ENCODE data around the gene HYKK.
"Not testable (repeated sequence)": the region's sequence is repeated elsewhere in the genome, so short reads cannot be mapped to it uniquely, and the experiment has no call there.

Gene HYKK

DNA sequence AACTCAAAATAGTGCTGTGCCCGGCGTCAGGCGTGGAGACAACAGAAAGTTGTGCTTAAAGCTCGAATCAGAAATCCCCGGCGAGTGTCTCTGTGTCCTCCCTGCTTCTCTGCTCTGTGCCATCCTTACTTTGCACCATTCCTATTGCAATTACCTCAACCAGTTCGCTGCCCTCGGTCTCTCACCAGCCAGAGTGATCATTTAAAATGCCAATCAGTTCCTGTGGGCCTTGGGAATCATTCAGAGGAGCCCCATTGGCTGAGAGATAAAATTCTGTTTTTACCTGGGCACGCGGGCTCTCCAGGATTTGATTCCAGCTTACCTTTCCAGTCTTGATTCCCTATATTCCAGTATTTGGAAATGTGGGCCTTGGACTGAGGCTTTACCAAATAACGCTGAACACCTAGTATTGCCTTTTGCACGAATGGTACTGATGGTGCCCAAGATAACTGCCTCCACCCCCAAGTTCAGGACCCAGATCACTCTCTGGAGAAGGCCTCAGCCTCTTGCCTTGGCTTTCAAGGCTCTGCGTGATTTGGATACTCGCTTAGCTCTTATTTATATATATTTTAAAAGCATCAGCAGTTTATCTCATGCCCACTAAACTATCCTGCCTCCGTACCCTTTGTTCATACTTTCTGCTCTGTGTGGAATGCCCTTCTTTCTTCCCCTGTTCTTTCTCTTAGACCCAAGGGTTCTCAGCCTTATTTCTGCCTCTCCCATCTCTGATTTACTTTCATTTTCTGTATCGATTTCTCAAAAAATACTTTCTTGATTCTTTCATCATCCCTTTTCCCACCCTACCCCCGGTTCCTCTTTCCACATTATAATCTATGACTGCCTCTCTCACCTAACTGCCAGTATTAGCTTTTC is 33.7 kb downstream of the HYKK start:
- DNase-seq = no peak

DNA sequence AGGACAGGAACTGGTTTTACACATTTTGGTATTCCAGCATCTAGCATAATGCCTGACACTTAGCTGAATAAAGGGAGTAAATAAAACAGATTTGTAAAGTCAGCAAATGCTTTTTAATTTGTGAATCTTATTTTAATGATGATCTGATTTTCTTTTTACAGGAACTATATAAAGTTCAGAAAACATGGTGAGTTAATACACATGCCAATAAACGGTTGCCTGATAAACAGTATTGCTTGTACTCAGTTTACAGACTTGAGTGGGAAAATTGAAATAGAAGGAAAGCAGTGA is 34.3 kb downstream of the HYKK start:
- no peak for DNase-seq

DNA sequence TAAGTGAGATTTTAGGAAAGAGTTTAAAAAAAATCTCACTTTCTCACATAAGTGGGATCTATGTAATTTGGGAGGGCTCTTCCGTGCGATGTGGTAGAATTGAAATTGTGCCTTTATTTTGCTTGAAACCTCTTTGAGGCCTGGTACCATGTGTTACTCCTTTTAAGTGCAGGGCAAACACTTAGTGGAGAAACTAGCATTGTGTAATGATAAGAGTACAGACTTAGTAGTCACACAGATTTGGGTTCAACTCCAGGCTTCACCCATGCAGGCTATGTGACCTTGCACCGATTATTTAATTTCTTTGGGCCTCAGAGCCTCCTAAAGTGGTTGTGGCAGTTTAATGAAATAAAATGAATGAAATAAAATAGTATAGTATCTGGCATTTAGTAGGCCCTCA is 35.3 kb downstream of the HYKK start:
- DNase-seq = no peak

GRCh38 chr15:78550194-78550593 is 42.8 kb downstream of the HYKK start:
- DNase-seq = no peak

GRCh38 chr15:78550815-78551214 is 43.4 kb downstream of the HYKK start:
- DNase-seq = no peak

- no peak for DNase-seq
These were observed 44.5 kb downstream of the HYKK start for GRCh38 chr15:78551902-78552301.

DNA sequence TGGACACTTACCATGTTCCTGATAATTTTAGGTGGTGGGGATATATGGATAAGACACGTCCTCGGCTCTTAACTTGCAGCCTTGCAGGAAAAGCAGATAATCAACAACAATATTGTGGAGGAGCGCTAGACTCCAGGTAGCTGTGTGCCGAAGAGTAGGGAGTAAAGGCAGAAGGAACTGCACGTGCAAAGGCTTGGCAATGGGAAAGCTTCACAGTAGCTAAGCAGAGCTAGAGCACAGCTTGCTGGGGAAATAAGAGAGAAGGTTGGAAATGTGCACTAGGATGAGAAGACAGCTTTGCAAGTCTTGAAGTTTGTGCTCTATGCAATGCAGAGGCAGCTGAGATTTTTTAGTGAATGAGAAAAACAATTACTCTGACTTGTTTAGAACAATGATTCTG is 45.2 kb downstream of the HYKK start:
- DNase-seq = no peak

GRCh38 chr15:78560201-78560600 is 52.8 kb downstream of the HYKK start:
- DNase-seq = not testable (repeated sequence)

GRCh38 chr15:78561490-78561889 is 54.1 kb downstream of the HYKK start:
- DNase-seq = no peak

DNA sequence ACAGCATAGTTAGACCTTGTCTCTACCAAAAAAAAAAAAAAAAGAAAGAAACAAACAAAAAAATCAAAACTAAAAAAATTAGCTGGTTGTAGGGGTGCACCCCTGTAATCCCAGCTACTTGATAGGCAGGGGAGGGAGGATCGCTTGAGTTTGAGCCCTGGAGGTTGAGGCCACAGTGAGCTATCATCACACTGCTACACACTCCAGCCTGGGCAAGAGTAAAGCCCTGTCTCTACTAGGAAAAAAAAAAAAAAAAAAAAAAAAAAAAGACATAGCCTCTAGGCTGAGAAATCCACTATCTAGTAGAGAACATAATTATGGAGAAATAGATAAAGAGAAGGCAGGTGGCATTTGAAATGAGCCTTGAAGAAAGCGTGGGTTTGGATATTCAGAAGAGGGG is 55.7 kb downstream of the HYKK start:
- DNase-seq = no peak

GRCh38 chr15:78564743-78565096 is 57.3 kb downstream of the HYKK start:
- no peak for DNase-seq

GRCh38 chr15:78565097-78565950 is 57.9 kb downstream of the HYKK start, which contains the start of gene CHRNA5:
TSS of gene CHRNA5 (plus strand) at chr15:78565520. CDS start at chr15:78565720, 200 bp downstream.
- peak; percentile 69 for DNase-seq

DNA sequence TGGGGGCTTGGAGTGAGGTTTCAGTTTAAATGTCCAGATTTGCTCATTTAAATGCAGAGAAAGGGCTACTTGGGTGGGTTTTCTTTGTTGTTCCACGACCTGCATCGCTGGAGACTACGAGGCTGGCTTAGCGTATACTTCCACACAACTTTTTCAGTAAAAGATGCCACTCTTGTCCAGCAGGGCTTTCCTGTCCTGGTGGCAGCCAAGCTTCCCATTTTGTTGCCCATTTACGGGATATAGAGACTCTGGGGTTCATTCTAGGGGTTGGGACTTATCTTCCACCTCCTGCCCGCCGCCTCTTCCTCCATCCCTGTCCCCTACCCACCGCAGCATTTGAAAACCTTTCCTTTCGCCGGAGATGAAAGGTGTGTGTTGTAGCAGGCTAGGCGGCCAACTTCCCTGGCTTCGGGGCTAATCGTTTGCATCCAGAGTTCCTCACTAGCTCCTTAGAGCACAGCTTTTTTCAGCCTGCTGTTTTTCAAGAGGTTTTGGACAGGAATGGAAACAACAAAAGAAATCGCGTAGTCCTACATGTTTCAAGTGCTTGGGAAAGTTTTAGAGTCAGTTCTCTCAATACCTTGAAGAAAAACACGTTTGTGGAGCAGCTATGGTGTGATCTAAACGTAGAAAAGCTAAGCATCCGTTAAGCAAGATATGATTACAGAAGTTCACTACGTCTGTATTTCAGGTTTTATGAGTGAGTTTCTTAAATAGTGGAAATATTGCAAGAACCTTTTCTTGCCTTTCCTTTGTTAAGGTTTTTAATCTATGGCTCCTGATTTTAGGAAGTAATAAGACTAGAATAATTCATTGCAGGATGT is 58.8 kb downstream of the HYKK start:
- DNase-seq = no peak

- DNase-seq = no peak
These were observed 60.2 kb downstream of the HYKK start for GRCh38 chr15:78567531-78567930.

GRCh38 chr15:78570710-78571109 is 63.3 kb downstream of the HYKK start:
- DNase-seq = no peak

DNA sequence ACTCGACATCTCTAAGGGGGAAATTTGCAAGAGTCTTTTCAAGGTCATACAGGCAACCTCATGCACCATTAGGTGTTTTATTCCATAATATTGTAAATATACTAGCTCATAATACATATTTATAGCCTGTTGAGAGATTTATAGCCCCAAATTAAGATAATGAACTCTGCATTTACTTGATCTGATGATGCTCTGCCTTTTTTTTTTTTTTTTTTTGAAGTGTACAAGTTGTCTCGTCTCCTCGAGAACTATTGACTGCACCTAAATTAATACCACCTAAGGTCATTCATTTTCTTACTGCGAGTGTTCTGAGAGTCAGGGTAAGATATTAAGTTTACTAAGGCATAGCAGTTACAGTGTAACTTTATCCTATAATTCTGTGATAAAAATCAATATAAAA is 64.0 kb downstream of the HYKK start:
- no peak for DNase-seq

DNA sequence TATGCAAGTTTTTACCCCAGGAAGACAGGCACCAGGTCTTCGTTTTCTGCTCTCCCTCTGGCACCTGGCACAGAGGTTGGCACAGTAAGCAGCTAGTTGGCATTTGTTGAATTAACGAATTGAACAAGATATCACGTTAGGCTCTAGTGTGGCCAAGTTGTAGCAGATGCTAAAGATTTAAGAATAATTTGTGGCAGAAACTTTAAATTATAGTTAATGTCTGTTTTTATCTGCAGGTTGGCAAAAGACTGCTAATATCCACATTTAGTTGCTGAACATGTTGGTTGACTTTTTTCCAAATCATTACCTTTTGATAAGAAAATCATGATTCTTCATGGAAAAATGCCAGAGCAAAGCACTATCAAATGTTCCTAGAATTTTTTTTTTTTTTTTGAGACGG is 66.0 kb downstream of the HYKK start:
- no peak for DNase-seq

- DNase-seq = no peak
These were observed 67.6 kb downstream of the HYKK start for GRCh38 chr15:78574944-78575343.
